Measurements from ENCODE around the gene HEXD.
"Not testable (repeated sequence)": the region's sequence is repeated elsewhere in the genome, so short reads cannot be mapped to it uniquely, and the experiment has no call there.

The HEXD gene

DNA sequence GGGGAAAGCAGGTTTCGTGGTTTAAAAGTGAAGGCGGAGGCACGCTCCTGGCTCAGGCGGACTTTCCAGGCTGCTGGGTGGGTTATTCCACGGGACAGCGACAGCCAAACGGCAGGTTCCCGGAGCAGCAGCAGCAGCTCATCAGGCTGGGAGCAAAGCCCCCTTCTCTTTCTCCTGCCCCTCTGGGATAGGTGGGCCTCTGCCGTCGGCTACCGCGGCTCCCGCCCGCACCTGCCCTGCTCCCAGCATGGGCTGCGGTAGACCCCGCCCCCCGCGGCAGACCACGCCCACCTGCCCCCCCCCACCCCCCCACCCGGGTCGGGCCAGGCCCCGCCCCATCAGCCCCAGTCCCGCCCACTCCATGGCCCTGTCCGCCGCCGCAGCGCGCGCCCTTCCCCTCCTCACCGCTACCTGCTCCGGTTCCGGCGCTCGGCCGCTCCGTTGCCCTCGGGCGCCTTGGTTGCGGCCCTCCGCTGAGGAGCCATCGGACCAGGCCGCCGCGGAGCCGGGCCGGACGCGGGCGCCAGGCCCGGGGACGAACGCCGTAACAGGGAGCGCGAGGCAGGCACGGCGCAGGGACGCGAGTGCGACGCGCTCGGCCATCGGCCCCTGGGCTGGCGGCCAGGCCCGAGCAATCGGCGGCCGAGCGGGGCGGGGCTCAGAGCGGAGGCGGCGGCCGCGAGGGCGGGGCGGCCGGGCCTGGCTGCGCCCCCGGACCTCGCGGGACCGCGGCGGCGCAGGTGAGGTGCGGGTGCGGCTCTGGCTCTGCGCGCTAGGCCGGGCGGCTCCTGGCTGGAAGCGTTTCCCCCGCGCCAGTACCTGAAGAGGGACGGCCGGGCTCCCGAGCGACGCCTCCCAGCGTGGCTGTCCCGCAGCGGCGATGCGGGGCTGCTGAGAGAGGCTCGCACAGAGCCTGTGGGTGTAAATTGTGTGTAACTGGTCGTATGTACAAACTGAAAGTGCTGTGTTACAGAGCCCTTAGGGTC is at the start of gene HEXD, which contains the start of gene OGFOD3:
TSS of gene HEXD (plus strand) at position 347 of the 986 bp plus-strand sequence. CDS start 1,453 bp downstream, outside the sequence.
TSS of gene OGFOD3 (minus strand) at position 586 of the 986 bp plus-strand sequence. CDS start at position 485, 101 bp downstream.
- peak; percentile 64 to 68 for DNase-seq (ENCODE audit: low read depth in 2 of 2, low spot score in 1 of 2)

DNA sequence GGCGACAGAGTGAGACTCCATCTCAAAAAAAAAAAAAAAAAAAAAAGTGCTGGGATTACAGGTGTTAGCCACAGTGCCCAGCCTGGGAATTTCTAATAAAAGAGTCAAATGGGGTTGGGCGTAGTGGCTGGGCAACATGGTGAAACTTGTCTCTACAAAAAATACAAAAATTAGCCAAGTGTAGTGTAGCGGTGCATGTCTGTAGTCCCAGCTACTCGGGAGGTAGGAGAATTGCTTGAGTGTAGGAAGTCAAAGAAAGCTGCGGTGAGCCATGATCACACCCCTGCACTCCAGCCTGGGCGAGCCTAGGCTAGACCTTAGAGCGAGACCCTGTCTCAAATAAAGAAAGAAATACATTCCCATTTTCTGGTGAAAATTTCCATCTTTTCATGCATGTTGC is 48.9 kb upstream of the HEXD start:
- DNase-seq (ENCODE audit: low read depth in 2 of 2, low spot score in 1 of 2) = no peak

GRCh38 chr17:82370471-82371332 is 47.4 kb upstream of the HEXD start:
- no peak for DNase-seq (ENCODE audit: low read depth in 2 of 2, low spot score in 1 of 2)

DNA sequence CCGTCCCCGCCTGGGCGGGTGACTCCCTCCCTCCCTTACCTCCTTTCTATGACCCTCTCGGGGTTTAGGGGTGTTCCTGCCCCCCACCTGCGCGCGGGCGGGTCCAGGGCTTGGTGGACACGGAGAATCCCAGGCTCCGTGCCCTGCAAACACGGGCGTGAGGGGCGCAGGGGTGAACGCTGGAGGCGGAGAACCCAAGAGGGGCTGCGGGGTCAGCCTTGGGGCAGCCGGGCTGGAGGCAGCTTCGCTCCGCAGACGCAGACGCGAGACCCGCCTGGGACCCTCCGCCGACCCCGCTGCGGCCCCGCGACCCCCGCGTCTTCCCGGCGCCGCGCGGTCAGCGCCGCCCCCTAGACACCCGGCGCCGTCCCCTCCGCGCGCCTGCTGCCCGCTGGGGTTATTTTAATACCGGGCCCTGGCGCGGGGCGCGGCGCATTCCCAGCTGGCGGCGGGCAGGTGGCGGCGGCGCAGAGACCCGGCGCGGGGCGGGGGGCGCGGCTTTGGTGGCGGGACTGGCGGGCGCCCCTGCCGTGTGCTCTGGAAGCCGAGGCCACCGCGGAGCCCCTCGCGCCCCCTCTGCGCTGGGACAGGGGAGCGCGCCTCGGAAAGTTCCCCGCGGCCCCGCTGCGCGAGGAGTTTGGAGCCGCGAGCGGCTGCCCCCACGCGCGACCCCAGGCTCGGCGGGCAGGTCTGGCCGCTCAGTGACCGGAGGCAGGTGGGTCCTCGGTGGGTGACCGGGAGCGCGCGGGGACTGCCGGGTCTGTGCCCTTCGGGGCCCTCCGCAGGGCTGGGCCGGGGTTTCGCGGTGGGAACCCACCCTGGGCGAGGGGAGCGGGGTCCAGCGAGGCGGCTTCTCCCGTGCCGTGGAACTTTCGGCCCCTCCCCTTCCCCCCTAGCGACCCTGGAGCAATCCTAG is 46.6 kb upstream of the HEXD start, which contains the start of gene UTS2R:
TSS of gene UTS2R (plus strand) at position 433 of the 916 bp plus-strand sequence. CDS start 2,560 bp downstream, outside the sequence.
- DNase-seq (ENCODE audit: low read depth in 2 of 2, low spot score in 1 of 2) = no peak

DNA sequence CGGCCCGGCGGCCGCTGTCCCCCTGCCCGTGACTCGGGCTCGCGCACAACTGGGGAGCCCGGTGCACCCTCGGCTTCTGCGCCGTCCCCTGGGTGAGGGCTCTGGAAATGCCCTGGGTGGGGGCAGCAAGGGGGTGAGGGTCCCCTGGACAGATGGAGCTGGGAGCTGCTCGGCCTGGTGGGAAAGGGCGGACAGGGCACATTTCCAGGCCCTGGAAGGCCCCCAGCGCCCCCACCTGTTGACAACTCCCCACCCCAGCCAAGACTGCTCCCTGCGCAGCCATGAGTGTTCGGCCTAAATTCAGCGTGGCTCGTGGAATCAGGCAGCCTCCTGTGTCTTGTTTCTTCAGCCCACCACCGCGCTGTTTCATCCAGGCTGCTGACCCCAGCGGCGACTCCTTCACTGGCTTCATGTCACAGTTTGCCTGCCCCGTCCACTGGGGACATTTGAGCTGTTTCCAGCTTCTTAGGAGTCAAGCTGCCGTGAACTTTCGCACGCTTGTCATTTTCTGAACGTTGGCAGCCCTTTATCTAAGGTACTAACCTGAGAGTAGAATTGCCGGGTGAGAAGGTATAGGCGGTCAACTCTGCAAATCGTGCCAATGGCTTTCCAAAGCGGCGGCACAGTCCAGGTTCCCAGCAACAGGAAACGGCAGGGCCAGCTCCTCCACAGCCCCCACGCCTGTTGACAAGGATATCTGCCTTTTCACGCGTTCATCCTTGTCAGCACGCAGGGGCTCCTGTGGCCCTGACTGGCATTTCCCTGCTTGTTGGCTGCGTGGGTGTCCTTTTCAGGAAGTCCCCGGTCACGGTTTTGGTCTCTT is 45.7 kb upstream of the HEXD start:
- DNase-seq (ENCODE audit: low read depth in 2 of 2, low spot score in 1 of 2) = no peak

- not testable (repeated sequence) for DNase-seq (ENCODE audit: low read depth in 2 of 2, low spot score in 1 of 2)
Observed at GRCh38 chr17:82373072-82373452, 45.1 kb upstream of the HEXD start.

- no peak for DNase-seq (ENCODE audit: low read depth in 2 of 2, low spot score in 1 of 2)
Observed at GRCh38 chr17:82373731-82374625, 44.2 kb upstream of the HEXD start.

GRCh38 chr17:82374626-82375331 is 43.4 kb upstream of the HEXD start:
- no peak for DNase-seq (ENCODE audit: low read depth in 2 of 2, low spot score in 1 of 2)

GRCh38 chr17:82375359-82376041 is 42.6 kb upstream of the HEXD start:
- no peak for DNase-seq (ENCODE audit: low read depth in 2 of 2, low spot score in 1 of 2)

GRCh38 chr17:82376042-82376730 is 42.0 kb upstream of the HEXD start:
- no peak for DNase-seq (ENCODE audit: low read depth in 2 of 2, low spot score in 1 of 2)

- not testable (repeated sequence) for DNase-seq (ENCODE audit: low read depth in 2 of 2, low spot score in 1 of 2)
Observed at GRCh38 chr17:82377294-82377693, 40.9 kb upstream of the HEXD start.

GRCh38 chr17:82377924-82378740 is 40.0 kb upstream of the HEXD start:
- DNase-seq (ENCODE audit: low read depth in 2 of 2, low spot score in 1 of 2) = no peak

DNA sequence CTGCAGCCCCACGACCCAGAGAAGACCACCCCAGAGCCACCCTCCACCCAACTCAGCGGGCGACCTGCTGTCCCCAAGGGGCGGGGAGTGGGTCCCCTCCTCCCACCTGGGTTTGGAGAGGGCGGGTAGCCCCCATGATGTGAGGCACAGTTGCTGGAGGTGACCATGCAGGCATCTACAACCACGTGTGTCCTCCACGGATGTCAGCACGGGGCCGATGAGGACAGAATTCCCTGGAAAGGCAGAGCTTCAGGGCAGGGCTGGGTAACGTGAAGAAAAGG is 39.5 kb upstream of the HEXD start:
- no peak for DNase-seq (ENCODE audit: low read depth in 2 of 2, low spot score in 1 of 2)

GRCh38 chr17:82380860-82381702 is 37.1 kb upstream of the HEXD start:
- no peak for DNase-seq (ENCODE audit: low read depth in 2 of 2, low spot score in 1 of 2)

DNA sequence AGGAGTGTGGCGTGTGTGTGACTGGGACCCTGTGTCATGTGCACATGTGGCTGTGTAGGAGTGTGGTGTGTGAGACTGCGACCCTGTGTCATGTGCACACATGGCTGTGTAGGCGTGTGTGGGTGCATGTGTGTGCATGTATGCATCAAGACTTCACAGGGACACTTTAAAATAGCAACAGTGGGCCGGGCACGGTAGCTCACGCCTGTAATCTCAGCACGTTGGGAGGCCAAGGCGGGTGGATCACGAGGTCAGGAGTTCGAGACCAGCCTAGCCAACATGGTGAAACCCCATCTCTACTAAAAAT is 36.5 kb upstream of the HEXD start:
- DNase-seq (ENCODE audit: low read depth in 2 of 2, low spot score in 1 of 2) = not testable (repeated sequence)

All from stimulated activated CD8-positive, alpha-beta memory T cell treated with anti-CD3 and anti-CD28 coated beads, Interleukin-4, amount 100 ng/mL, for 1 hour (primary cell).